ENCODE data around the gene TNFSF8.

GRCh38 chr9:114950761-114951160, 20.4 kb upstream of the TNFSF8 start:
- TF ChIP-seq CTCF (IDR thresholded peaks at IDR 0.05), result no peak
- TF ChIP-seq ATF6 (CRISPR knock-in tag; IDR thresholded peaks at IDR 0.05), result no peak
- no peak for TF ChIP-seq SP1 (CRISPR knock-in tag; conservative IDR thresholded peaks at IDR 0.05)
- TF ChIP-seq SMAD3 (CRISPR knock-in tag; IDR thresholded peaks at IDR 0.05; ENCODE audit: borderline replicate concordance), result no peak
- TF ChIP-seq ZNF416 (CRISPR knock-in tag; IDR thresholded peaks at IDR 0.05), result no peak
- no peak for TF ChIP-seq ZBTB43 (CRISPR knock-in tag; IDR thresholded peaks at IDR 0.05)
- no peak for TF ChIP-seq ATF2 (CRISPR knock-in tag; IDR thresholded peaks at IDR 0.05; ENCODE audit: borderline replicate concordance, low read depth)
- TF ChIP-seq FOXP1 (CRISPR knock-in tag; IDR thresholded peaks at IDR 0.05; ENCODE audit: borderline replicate concordance), result no peak
- TF ChIP-seq ZNF232 (CRISPR knock-in tag; IDR thresholded peaks at IDR 0.05), result no peak
- TF ChIP-seq ZNF138 (CRISPR knock-in tag; conservative IDR thresholded peaks at IDR 0.05), result no peak
- no peak for TF ChIP-seq E2F4 (CRISPR knock-in tag; IDR thresholded peaks at IDR 0.05; ENCODE audit: borderline replicate concordance, low read depth)
- no peak for TF ChIP-seq ZNF121 (CRISPR knock-in tag; IDR thresholded peaks at IDR 0.05)
- TF ChIP-seq PREB (CRISPR knock-in tag; IDR thresholded peaks at IDR 0.05; ENCODE audit: borderline replicate concordance), result no peak
- TF ChIP-seq NR2C2 (CRISPR knock-in tag; IDR thresholded peaks at IDR 0.05), result no peak

All from WTC11 (cell line).